Measurements from ENCODE around the gene CDK16.

The CDK16 gene

DNA sequence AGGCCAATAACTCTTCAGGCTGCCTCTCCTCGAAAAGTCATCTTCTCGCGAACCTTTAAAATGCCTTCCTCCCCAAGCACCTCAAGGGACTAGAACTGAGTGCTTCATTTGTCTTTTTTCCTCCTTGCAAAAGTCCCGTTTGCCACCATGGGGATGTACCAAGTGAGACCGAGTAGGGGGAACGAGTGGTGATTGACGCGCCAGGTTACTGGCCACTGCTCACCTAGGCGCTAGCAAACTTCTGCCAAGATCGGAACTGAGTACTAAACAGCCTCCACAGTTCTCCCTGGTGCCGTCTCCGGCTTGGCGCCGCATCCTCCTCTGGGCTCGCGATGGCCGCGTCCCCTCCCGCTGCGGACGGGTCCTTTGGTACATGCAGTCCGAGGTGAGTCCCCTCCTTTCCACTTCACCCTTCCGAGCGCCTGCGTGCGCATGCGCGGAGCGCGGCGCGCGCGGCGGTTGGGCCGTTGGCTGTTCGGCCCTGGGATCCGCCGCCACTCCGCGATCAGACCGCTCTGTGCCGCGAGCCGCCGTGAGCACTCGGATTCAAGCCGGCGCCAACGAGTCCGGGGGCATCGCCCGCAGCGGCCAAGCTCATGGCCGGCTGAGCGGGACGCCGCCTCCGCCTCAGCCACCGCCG is at the start of gene CDK16:
Gene CDK16 (plus strand): TSS at position 402 of the 640 bp plus-strand sequence. CDS start 4,877 bp downstream, outside the sequence.
- peak; percentile 79 for DNase-seq (ENCODE audit: low read depth)

DNA sequence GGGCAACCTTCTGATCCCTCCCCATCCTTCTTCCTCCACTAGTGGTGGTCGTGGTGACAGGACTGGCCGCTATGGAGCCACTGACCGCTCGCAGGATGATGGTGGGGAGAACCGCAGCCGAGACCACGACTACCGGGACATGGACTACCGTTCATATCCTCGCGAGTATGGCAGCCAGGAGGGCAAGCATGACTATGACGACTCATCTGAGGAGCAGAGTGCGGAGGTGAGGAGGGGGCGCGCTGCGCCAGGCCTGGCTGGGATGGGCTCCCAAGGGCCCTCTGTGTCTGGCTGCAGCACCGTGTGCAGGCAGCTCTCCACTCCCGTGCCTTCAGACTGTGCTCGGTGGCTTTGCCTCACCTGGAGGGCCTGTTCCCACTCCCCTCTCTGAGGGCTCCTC is 49.2 kb upstream of the CDK16 start:
- DNase-seq (ENCODE audit: low read depth), result no peak

GRCh38 chrX:47169726-47170515 is 48.6 kb upstream of the CDK16 start:
- DNase-seq (ENCODE audit: low read depth), result peak; percentile 70

GRCh38 chrX:47170861-47171692 is 47.4 kb upstream of the CDK16 start:
- DNase-seq (ENCODE audit: low read depth), result no peak

GRCh38 chrX:47171996-47172395 is 46.5 kb upstream of the CDK16 start:
- no peak for DNase-seq (ENCODE audit: low read depth)

DNA sequence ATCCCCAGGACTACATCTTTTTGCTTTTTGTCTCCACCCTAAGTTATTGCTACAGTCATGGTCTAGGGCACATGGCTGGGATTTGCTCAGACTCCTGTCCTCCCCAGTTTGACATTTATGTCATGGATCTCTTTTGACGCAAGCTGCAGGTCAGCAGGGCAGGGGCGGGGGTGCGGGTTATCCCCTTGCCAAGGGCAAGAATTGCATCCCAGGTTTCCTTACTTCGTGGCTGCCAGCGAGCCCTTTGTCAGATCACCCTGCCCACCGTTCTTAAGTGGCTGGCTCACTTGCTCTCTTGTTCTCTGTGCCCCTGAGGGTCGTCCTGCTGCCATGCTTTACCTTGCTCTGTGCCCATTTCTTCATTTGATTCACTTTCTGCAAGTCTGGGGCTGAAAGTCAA is 45.9 kb upstream of the CDK16 start:
- no peak for DNase-seq (ENCODE audit: low read depth)

- DNase-seq (ENCODE audit: low read depth), result no peak
These were observed 45.3 kb upstream of the CDK16 start for GRCh38 chrX:47172971-47173792.

- DNase-seq (ENCODE audit: low read depth), result no peak
These were observed 44.1 kb upstream of the CDK16 start for GRCh38 chrX:47174376-47174775.

GRCh38 chrX:47174846-47175587 is 43.5 kb upstream of the CDK16 start:
- DNase-seq (ENCODE audit: low read depth), result no peak

GRCh38 chrX:47175588-47175980 is 42.9 kb upstream of the CDK16 start:
- DNase-seq (ENCODE audit: low read depth), result no peak

GRCh38 chrX:47176101-47176740 is 42.3 kb upstream of the CDK16 start:
- no peak for DNase-seq (ENCODE audit: low read depth)

DNA sequence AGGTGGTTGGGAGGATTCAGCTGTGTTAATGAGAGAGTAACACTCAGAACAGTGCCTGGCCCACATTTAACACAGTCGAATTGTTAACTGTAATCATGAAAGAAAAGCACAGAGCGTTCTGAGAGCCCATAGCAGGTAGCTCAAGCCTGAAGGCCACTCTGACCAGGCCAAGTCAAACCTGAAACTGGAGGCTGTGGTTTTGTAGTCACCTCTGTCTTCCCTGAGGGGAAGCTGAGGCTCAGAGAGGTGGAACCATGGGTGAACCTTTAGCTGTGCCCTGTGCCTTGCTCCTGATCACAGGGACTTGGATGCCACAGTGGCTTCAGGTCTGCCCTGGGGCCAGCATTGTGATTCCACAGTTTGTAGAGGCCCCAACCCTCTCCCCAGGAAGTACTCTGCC is 41.4 kb upstream of the CDK16 start:
- no peak for DNase-seq (ENCODE audit: low read depth)

GRCh38 chrX:47178337-47178736 is 40.1 kb upstream of the CDK16 start:
- no peak for DNase-seq (ENCODE audit: low read depth)

- peak; percentile 31 for DNase-seq (ENCODE audit: low read depth)
These were observed 39.1 kb upstream of the CDK16 start for GRCh38 chrX:47179221-47179927.

- DNase-seq (ENCODE audit: low read depth), result no peak
These were observed 38.6 kb upstream of the CDK16 start for GRCh38 chrX:47179928-47180255.

DNA sequence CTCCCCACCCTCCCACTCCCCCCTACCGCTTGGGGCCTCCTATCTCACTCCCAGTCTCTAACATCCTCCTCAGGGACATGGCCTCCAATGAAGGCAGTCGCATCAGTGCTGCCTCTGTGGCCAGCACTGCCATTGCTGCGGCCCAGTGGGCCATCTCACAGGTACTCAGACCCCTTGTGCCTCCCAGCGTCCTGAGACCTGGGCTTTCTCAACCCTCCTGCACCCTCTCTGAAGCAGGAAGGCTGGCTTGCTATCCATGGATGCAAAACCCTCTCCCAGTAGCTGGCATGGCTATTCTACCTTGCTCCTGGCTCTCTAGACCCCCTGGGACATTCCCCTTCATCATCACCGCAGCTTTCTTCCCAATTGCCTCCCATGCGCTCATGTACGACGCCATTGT is 38.1 kb upstream of the CDK16 start:
- no peak for DNase-seq (ENCODE audit: low read depth)

GRCh38 chrX:47181301-47181700 is 37.2 kb upstream of the CDK16 start:
- no peak for DNase-seq (ENCODE audit: low read depth)

DNA sequence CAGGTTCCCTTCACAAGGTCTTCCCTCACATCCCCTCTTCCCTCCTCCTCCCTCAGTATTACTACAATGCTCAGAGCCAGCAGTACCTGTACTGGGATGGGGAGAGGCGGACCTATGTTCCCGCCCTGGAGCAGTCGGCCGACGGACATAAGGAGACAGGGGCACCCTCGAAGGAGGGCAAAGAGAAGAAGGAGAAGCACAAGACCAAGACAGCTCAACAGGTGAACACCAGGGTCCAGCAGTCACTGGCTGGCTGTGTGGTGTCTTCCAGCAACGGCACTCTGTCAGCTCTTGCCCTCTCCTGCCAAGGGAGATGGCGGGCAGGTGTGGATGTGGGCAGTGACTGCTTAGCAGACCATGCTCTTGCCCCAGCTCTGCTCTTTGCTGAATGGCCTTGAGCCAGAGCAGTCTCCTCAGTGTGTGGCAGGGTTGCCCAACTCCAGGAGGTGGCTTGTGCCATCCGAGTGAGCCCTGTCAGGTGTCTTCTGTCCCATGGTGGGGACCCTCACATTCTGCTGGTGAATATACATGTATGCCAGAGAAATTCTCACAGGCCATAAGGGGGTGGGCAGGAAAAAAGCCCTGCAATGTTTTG is 36.3 kb upstream of the CDK16 start:
- no peak for DNase-seq (ENCODE audit: low read depth)

GRCh38 chrX:47184486-47184885 is 34.0 kb upstream of the CDK16 start:
- no peak for DNase-seq (ENCODE audit: low read depth)

GRCh38 chrX:47185241-47185640 is 33.2 kb upstream of the CDK16 start:
- DNase-seq (ENCODE audit: low read depth), result no peak

Measured in iris pigment epithelial cell (primary cell).